Astrocyte (in vitro differentiated cells and primary cell): Measurements from ENCODE around the gene MRPL14. TPM values are rescaled to one million over a fixed set of nuclear protein-coding genes. Genes with fewer than 3 reads are reported as not detected.

Experiments
- DNase-seq: peaks from one replicate; pipeline ENCODE4 v3.0.0-alpha.2; 2010; ENCODE audit warnings: low read depth
- FAIRE-seq: peaks from 2 replicates; lab custom pipeline; 2011; peaks lifted over from hg19 to GRCh38; lab: Jason Lieb, UNC
- H2AFZ ChIP-seq: 2 replicates; pipeline ENCODE4 v1.6.0; 2012; ENCODE audit warnings: low read depth, low read length, inconsistent platforms
- H3K27ac ChIP-seq: 2 replicates; pipeline ENCODE4 v1.5.1; 2011; ENCODE audit warnings: low read depth, low read length, inconsistent platforms
- H3K27me3 ChIP-seq: 2 replicates; pipeline ENCODE4 v1.6.0; 2011; ENCODE audit warnings: low read length, inconsistent platforms; ENCODE audit not compliant: insufficient read depth
- H3K36me3 ChIP-seq: 2 replicates; pipeline ENCODE4 v1.5.1; 2011; ENCODE audit warnings: low read length, inconsistent platforms; ENCODE audit not compliant: insufficient read depth
- H3K4me1 ChIP-seq: 2 replicates; pipeline ENCODE4 v1.5.1; 2011; ENCODE audit warnings: low read length, inconsistent platforms; ENCODE audit not compliant: insufficient read depth
- H3K4me2 ChIP-seq: 2 replicates; pipeline ENCODE4 v1.6.0; 2012; ENCODE audit warnings: low read length, inconsistent platforms
- H3K4me3 ChIP-seq: 2 replicates; pipeline ENCODE4 v1.5.1; 2011; ENCODE audit warnings: low read depth, mild to moderate bottlenecking, low read length, inconsistent platforms; ENCODE audit not compliant: insufficient read depth
- H3K79me2 ChIP-seq: 2 replicates; pipeline ENCODE4 v1.6.0; 2012; ENCODE audit warnings: mild to moderate bottlenecking, low read length, inconsistent platforms; ENCODE audit not compliant: insufficient read depth
- H3K9ac ChIP-seq: 2 replicates; pipeline ENCODE4 v1.6.0; 2012; ENCODE audit warnings: mild to moderate bottlenecking, low read length, inconsistent platforms
- H3K9me3 ChIP-seq: 2 replicates; pipeline ENCODE4 v1.5.1; 2012; ENCODE audit warnings: low read depth, mild to moderate bottlenecking, low read length, inconsistent platforms; ENCODE audit not compliant: insufficient read depth
- H4K20me1 ChIP-seq: 2 replicates; pipeline ENCODE4 v1.6.0; 2012; ENCODE audit warnings: low read length, inconsistent platforms; ENCODE audit not compliant: insufficient read depth
- H3K27ac Mint-ChIP-seq: one replicate; pipeline ENCODE4 v1.8.0; 2021; ENCODE audit warnings: mild to moderate bottlenecking, mixed read lengths; ENCODE audit not compliant: unreplicated experiment
- H3K27me3 Mint-ChIP-seq: one replicate; pipeline ENCODE4 v1.8.0; 2021; ENCODE audit warnings: low read depth, mixed read lengths; ENCODE audit not compliant: unreplicated experiment
- H3K36me3 Mint-ChIP-seq: one replicate; pipeline ENCODE4 v1.8.0; 2021; ENCODE audit warnings: low read depth, mixed read lengths; ENCODE audit not compliant: unreplicated experiment
- H3K4me1 Mint-ChIP-seq: one replicate; pipeline ENCODE4 v1.8.0; 2021; ENCODE audit warnings: low read depth, mixed read lengths; ENCODE audit not compliant: unreplicated experiment
- H3K4me3 Mint-ChIP-seq: one replicate; pipeline ENCODE4 v1.8.0; 2021; ENCODE audit warnings: mild to moderate bottlenecking, moderate library complexity, mixed read lengths; ENCODE audit not compliant: unreplicated experiment
- H3K9me3 Mint-ChIP-seq: one replicate; pipeline ENCODE4 v1.8.0; 2021; ENCODE audit warnings: mild to moderate bottlenecking, mixed read lengths; ENCODE audit not compliant: unreplicated experiment
- CTCF ChIP-seq: IDR thresholded peaks from 2 replicates; pipeline ENCODE4 v1.5.1; 2011; ENCODE audit warnings: low read depth, mild to moderate bottlenecking, inconsistent platforms, low read length, moderate library complexity; ENCODE audit not compliant: insufficient read depth
- EZH2 ChIP-seq: IDR thresholded peaks from 2 replicates; pipeline ENCODE4 v1.6.1; 2012; ENCODE audit warnings: mild to moderate bottlenecking, low read length, inconsistent platforms; ENCODE audit not compliant: insufficient read depth
- total RNA-seq: library from RNA; stranded (reverse); gene quantifications from 2 replicates; pipeline ENCODE4 v1.2.1, GENCODE V29; 2021

MRPL14 gene
- total RNA-seq, 1 donor from 2014 or later = 56.1 TPM

GRCh38 chr6:44088827-44089590 lies 38.2 kb downstream of the MRPL14 start:
- Mint-ChIP-seq H3K27me3 (peaks cover 1% of the 10 kb centered on the region), H3K36me3 (no peaks in the 10 kb centered on the region), H3K9me3 (no peaks in the 10 kb centered on the region), H3K4me1 (peaks cover 5% of the 10 kb centered on the region), H3K4me3 (no peak overlapping the region), H3K27ac (no peak overlapping the region)
- Histone ChIP-seq H3K4me1 (no peaks in the 10 kb centered on the region), H3K9me3 (no peaks in the 10 kb centered on the region), H3K27ac (no peak overlapping the region), H3K9ac (no peak overlapping the region), H3K79me2 (no peaks in the 10 kb centered on the region), H2AFZ (no peak overlapping the region), H3K4me3 (no peak overlapping the region), H3K4me2 (no peak overlapping the region), H4K20me1 (peaks cover 17% of the 10 kb centered on the region), H3K36me3 (no peaks in the 10 kb centered on the region), H3K27me3 (no peaks in the 10 kb centered on the region)
- TF ChIP-seq EZH2 (no peak), CTCF (no peak)
- no peak for FAIRE-seq
- DNase-seq = no peak

- Histone ChIP-seq H3K27me3 (no peaks in the 10 kb centered on the region), H3K9ac (peak overlapping the region; percentile 18), H3K9me3 (no peaks in the 10 kb centered on the region), H2AFZ (no peak overlapping the region), H3K4me1 (no peaks in the 10 kb centered on the region), H3K36me3 (no peaks in the 10 kb centered on the region), H4K20me1 (peaks cover 11% of the 10 kb centered on the region), H3K27ac (no peak overlapping the region), H3K4me3 (no peak overlapping the region), H3K4me2 (no peak overlapping the region), H3K79me2 (no peaks in the 10 kb centered on the region)
- Mint-ChIP-seq H3K4me3 (no peak overlapping the region), H3K27ac (no peak overlapping the region), H3K27me3 (peaks cover 1% of the 10 kb centered on the region), H3K9me3 (no peaks in the 10 kb centered on the region), H3K4me1 (peaks cover 5% of the 10 kb centered on the region), H3K36me3 (no peaks in the 10 kb centered on the region)
- FAIRE-seq = no peak
- DNase-seq = no peak
- TF ChIP-seq EZH2 (no peak), CTCF (no peak)
Observed at GRCh38 chr6:44087623-44088022, 39.6 kb downstream of the MRPL14 start.

GRCh38 chr6:44086931-44087574 lies 40.2 kb downstream of the MRPL14 start:
- Histone ChIP-seq H3K27ac (no peak overlapping the region), H3K27me3 (no peaks in the 10 kb centered on the region), H2AFZ (no peak overlapping the region), H3K4me2 (no peak overlapping the region), H3K4me3 (no peak overlapping the region), H3K4me1 (no peaks in the 10 kb centered on the region), H3K79me2 (no peaks in the 10 kb centered on the region), H3K9me3 (no peaks in the 10 kb centered on the region), H3K9ac (peak overlapping the region; percentile 18), H4K20me1 (peaks cover 5% of the 10 kb centered on the region), H3K36me3 (no peaks in the 10 kb centered on the region)
- DNase-seq (no peak), FAIRE-seq (no peak)
- TF ChIP-seq CTCF (no peak), EZH2 (no peak)
- Mint-ChIP-seq H3K27ac (no peak overlapping the region), H3K27me3 (peaks cover 7% of the 10 kb centered on the region), H3K36me3 (no peaks in the 10 kb centered on the region), H3K4me1 (peaks cover 5% of the 10 kb centered on the region), H3K4me3 (no peak overlapping the region), H3K9me3 (no peaks in the 10 kb centered on the region)
